HAP-1 (cell line): ENCODE results near the gene CCDC70.

Source experiments
- DNase-seq, 2 experiments: peaks; one replicate each; pipeline ENCODE4 v3.0.0-alpha.2; 2016 to 2020; ENCODE audit warnings: low spot score in 2 of 2
- H3K27me3 ChIP-seq: fragments of 250-450 bp; sonication (Bioruptor Pico); 2 replicates; pipeline ENCODE4 v1.5.1; 2020; ENCODE audit warnings: low read depth, mild to moderate bottlenecking, moderate library complexity
- H3K36me3 ChIP-seq: fragments of 250-450 bp; sonication (Bioruptor Pico); replicated peaks from 2 replicates; pipeline ENCODE4 v1.5.1; 2020; ENCODE audit warnings: mild to moderate bottlenecking
- H3K4me1 ChIP-seq: fragments of 250-450 bp; sonication (Bioruptor Pico); 2 replicates; pipeline ENCODE4 v1.5.1; 2020; ENCODE audit warnings: mild to moderate bottlenecking
- H3K4me3 ChIP-seq: fragments of 250-450 bp; sonication (Bioruptor Pico); 2 replicates; pipeline ENCODE4 v1.5.1; 2020; ENCODE audit warnings: mild to moderate bottlenecking, moderate library complexity
- H3K9me3 ChIP-seq: fragments of 250-450 bp; sonication (Bioruptor Pico); 2 replicates; pipeline ENCODE4 v1.5.1; 2020; ENCODE audit warnings: mild to moderate bottlenecking, moderate library complexity
- in situ Hi-C: fragments of 300-500 bp; cut with MboI; formaldehyde crosslinking; loops from 3 replicates; pipeline ENCODE4 v1.14.3; 2020; ENCODE audit warnings: low sequenced_read_pairs, inconsistent platforms, mixed read lengths

Gene CCDC70

GRCh38 chr13:51912511-51913225 lies 50.9 kb downstream of the CCDC70 start:
- Histone ChIP-seq H3K4me3 (no peak overlapping the region), H3K4me1 (no peaks in the 10 kb centered on the region), H3K9me3 (no peaks in the 10 kb centered on the region), H3K27me3 (peaks cover 20% of the 10 kb centered on the region), H3K36me3 (no peaks in the 10 kb centered on the region)
- in situ Hi-C loops, result no loop called here
- no peak for DNase-seq

DNA sequence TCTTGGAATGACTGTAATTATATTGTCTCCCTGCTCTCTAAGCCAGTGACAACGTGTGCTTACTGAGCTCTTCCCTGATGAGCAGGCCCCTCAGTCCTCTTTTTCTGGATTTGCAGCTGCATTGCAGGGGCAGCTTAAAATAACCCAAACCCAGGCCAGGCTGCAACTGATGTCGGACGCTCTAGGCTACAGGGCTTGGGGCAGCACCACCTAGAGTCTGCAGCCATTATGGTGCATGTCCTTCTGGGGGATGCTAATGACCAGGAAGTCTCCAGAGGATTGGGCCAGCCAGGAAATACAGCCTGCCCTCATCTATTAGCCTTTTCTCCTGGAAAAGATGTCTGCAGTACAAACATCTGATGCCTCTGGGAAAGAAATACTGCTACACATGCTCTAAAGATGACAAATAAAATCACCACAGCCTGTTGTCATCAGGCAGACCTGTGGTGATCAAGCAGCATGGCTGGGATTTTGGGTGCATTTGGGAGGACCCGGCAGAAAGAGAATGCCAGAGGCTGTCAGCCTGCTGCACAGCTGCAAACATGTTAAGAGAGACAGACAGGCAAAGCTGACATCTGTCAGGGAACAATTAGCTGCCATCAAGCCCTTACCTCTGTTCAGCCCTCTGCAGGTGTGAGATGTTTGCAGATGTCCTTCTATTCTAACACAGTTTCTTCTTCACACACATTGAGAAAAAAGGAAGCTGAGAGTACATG lies 51.8 kb downstream of the CCDC70 start:
- no peaks in the 10 kb centered on the region for H3K9me3 ChIP-seq
- no peak overlapping the region for H3K4me3 ChIP-seq
- no peak for DNase-seq
- H3K27me3 ChIP-seq, result peaks cover 20% of the 10 kb centered on the region
- in situ Hi-C loops, result no loop called here
- H3K4me1 ChIP-seq, result no peaks in the 10 kb centered on the region
- no peaks in the 10 kb centered on the region for H3K36me3 ChIP-seq

GRCh38 chr13:51914137-51914493 lies 52.3 kb downstream of the CCDC70 start:
- Histone ChIP-seq H3K27me3 (peaks cover 20% of the 10 kb centered on the region), H3K9me3 (no peaks in the 10 kb centered on the region), H3K36me3 (no peaks in the 10 kb centered on the region), H3K4me1 (no peaks in the 10 kb centered on the region), H3K4me3 (no peak overlapping the region)
- DNase-seq, result no peak
- in situ Hi-C loops, result no loop called here
